HepG2 (cell line): Measurements from ENCODE around the gene ITGAE. TPM values are rescaled to one million over a fixed set of nuclear protein-coding genes. Genes with fewer than 3 reads are reported as not detected.

Experiments
- ATF7 ChIP-seq, 2 experiments: fragments of 450-650 bp in 1 of 2; sonication (generic) in 1 of 2; formaldehyde crosslinking in 1 of 2; IDR thresholded peaks; 2 replicates each; pipeline versions ENCODE4 v1.4.0 to v1.6.1; 2016 to 2020; ENCODE audit warnings: antibody characterized with exemption in 1 of 2, mild to moderate bottlenecking in 1 of 2, missing genetic modification reagents in 1 of 2
- DNMT1 ChIP-seq: sonication (generic); formaldehyde crosslinking; IDR thresholded peaks from 2 replicates; pipeline ENCODE4 v1.5.1; 2020; ENCODE audit warnings: mild to moderate bottlenecking, missing genetic modification reagents
- KAT8 ChIP-seq: IDR thresholded peaks from 2 replicates; pipeline ENCODE4 v1.6.1; 2016; ENCODE audit warnings: missing genetic modification reagents, missing compliant biosample characterization
- NFIC ChIP-seq: IDR thresholded peaks from 2 replicates; pipeline ENCODE4 v1.6.1; 2012; ENCODE audit warnings: mild to moderate bottlenecking, low read length, inconsistent platforms
- PHF8 ChIP-seq: sonication (generic); formaldehyde crosslinking; IDR thresholded peaks from 2 replicates; pipeline ENCODE4 v1.5.0; 2020; ENCODE audit warnings: missing genetic modification reagents
- POLR2A ChIP-seq, 2 experiments: IDR thresholded peaks; 2 replicates each; pipeline ENCODE4 v1.6.1; 2011; ENCODE audit warnings: low read depth in 2 of 2, low read length in 2 of 2, mild to moderate bottlenecking in 1 of 2, moderate library complexity in 1 of 2; ENCODE audit not compliant: insufficient read depth in 1 of 2
- RBM22 ChIP-seq: fragments of 200-400 bp; formaldehyde crosslinking; optimal IDR thresholded peaks from 2 replicates; pipeline ENCODE3; 2017; ENCODE audit warnings: mild to moderate bottlenecking, low read length, moderate library complexity
- SAP130 ChIP-seq: IDR thresholded peaks from 2 replicates; pipeline ENCODE4 v1.6.1; 2016; ENCODE audit warnings: low read depth
- SKI ChIP-seq: fragments of 450-650 bp; IDR thresholded peaks from one replicate; pipeline ENCODE4 v1.6.1; 2018; ENCODE audit warnings: mild to moderate bottlenecking; ENCODE audit not compliant: partially characterized antibody
- ZNF205 ChIP-seq: IDR thresholded peaks from 2 replicates; pipeline ENCODE4 v1.6.1; 2018; ENCODE audit warnings: missing biosample characterization, missing genetic modification reagents
- ZNF761 ChIP-seq: sonication (generic); formaldehyde crosslinking; conservative IDR thresholded peaks from 2 replicates; pipeline ENCODE4 v1.4.0; 2020; ENCODE audit warnings: mild to moderate bottlenecking, missing genetic modification reagents
- ZNF766 ChIP-seq: sonication (generic); formaldehyde crosslinking; IDR thresholded peaks from 2 replicates; pipeline ENCODE4 v1.5.0; 2020; ENCODE audit warnings: missing genetic modification reagents, borderline replicate concordance
- ZNF878 ChIP-seq: sonication (generic); formaldehyde crosslinking; IDR thresholded peaks from 2 replicates; pipeline ENCODE4 v1.8.1; 2023; ENCODE audit warnings: mild to moderate bottlenecking, missing genetic modification reagents, moderate library complexity
- polyA plus RNA-seq, 8 experiments: library from polyadenylated mRNA; depleted of rRNA in 3 of 8; stranded (reverse) in 7 of 8; unstranded in 1 of 8; fragments of >200 nt; fragmentation: Illumina TruSeq in 4 of 8; extraction: Trizol in 4 of 8; gene quantifications; 2 replicates each; pipeline versions ENCODE4 v1.2.1 to v1.2.3, GENCODE V29; 2011 to 2016; ENCODE audit warnings: low read depth in 4 of 8, missing spikeins in 1 of 8, mixed read lengths in 1 of 8; ENCODE audit not compliant: insufficient read depth in 1 of 8
- total RNA-seq, 5 experiments: library from RNA; depleted of rRNA; stranded (reverse); fragments of >200 nt; fragmentation: Illumina TruSeq; extraction: Trizol; gene quantifications; 2 replicates each; pipeline ENCODE4 v1.2.3, GENCODE V29; 2016; ENCODE audit warnings: low read depth in 1 of 5
- TF ChIP-seq, protein P1 (sequence below): IDR thresholded peaks from 2 replicates; pipeline ENCODE4 v1.6.1; 2016; ENCODE audit warnings: mild to moderate bottlenecking, missing biosample characterization, missing genetic modification reagents
- TF ChIP-seq, protein P2 (sequence below): sonication (generic); formaldehyde crosslinking; IDR thresholded peaks from 2 replicates; pipeline ENCODE4 v1.4.0; 2020; ENCODE audit warnings: mild to moderate bottlenecking, low read depth, missing genetic modification reagents
- TF ChIP-seq, protein P3 (sequence below), 2 experiments: sonication (generic) in 1 of 2; formaldehyde crosslinking in 1 of 2; IDR thresholded peaks; 2 replicates each; pipeline versions ENCODE4 v1.4.0 to v1.6.1; 2018 to 2020; ENCODE audit warnings: missing genetic modification reagents in 2 of 2, borderline replicate concordance in 1 of 2, low read depth in 1 of 2, mild to moderate bottlenecking in 1 of 2, missing biosample characterization in 1 of 2
- TF ChIP-seq, protein P4 (sequence below): sonication (generic); formaldehyde crosslinking; IDR thresholded peaks from 2 replicates; pipeline ENCODE4 v1.4.0; 2020; ENCODE audit warnings: mild to moderate bottlenecking, missing genetic modification reagents
- TF ChIP-seq, protein P5 (sequence below): sonication (generic); formaldehyde crosslinking; IDR thresholded peaks from 2 replicates; pipeline ENCODE4 v1.5.0; 2020; ENCODE audit warnings: mild to moderate bottlenecking, missing genetic modification reagents, moderate library complexity
- TF ChIP-seq, protein P6 (sequence below): sonication (generic); formaldehyde crosslinking; IDR thresholded peaks from 2 replicates; pipeline ENCODE4 v1.8.0; 2022; ENCODE audit warnings: missing genetic modification reagents, mild to moderate bottlenecking, moderate library complexity, borderline replicate concordance

ITGAE gene
- total and polyA plus RNA-seq, 2 of the 13 experiments (the other 11 are each of a cell fraction or from before 2014, with no cell fraction given), result 42.3 to 49.0 TPM

DNA sequence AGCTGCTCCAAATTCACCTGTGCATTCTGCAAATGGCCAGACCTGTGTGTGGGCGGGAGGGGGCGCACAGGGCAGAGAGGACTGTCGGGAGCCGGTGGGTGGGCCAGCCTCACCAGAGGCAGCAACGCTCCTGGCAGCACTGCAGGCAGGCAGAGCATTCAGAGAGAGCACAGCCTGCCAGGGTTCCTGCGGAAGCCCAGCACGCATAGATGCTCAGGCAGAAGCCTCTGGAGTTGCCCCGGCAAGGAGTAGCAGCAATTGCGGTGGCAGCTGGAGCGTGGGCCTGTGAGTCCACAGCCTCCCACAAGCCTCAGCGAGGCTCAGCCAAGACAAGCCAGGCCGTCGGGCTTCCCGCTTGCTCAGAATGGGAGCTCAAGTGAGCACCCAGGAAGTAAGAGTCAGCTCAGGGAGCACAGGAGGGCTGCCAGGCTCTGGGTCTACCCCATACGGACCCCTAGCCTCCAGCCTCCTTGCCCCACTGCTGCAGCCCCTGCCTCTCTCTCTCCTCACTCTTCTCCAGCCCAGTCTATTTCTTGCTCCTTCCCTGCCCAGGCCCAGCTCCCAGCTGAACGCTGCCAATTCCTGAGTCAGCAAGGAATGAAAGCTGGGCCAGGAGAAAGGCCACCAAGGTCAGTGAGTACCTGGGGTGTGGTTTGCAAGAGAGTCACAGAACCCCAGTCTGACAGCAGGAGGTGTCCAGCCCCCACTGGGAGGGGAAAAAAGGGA is 122.7 kb downstream of the ITGAE start (continued):
- TF ChIP-seq ATF7 (IDR thresholded peaks at IDR 0.05) (no peak), ATF7 (CRISPR knock-in tag; IDR thresholded peaks at IDR 0.05) (no peak), KAT8 (CRISPR knock-in tag) (0 out of 2 replicates have a peak, but pooled peaks have one; percentile 22), SKI (no peak), NFIC (no peak), ZNF766 (CRISPR knock-in tag) (no peak), DNMT1 (CRISPR knock-in tag) (no peak), SAP130 (CRISPR knock-in tag) (peak; percentile 42), PHF8 (CRISPR knock-in tag) (peak; percentile 53), ZNF205 (no peak), ZNF878 (CRISPR knock-in tag) (no peak), ZNF761 (CRISPR knock-in tag) (no peak), POLR2A (IDR thresholded peaks at IDR 0.05; ENCODE audit: insufficient read depth in 1 of 2, low read depth in 2 of 2, low read length in 2 of 2) (peak in 1 of 2 experiments; percentile 52; a peak in 1 of 4 replicates), RBM22 (no peak)
- TF ChIP-seq, protein P1, sequence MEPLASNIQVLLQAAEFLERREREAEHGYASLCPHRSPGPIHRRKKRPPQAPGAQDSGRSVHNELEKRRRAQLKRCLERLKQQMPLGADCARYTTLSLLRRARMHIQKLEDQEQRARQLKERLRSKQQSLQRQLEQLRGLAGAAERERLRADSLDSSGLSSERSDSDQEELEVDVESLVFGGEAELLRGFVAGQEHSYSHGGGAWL (CRISPR knock-in tag), result no peak
- TF ChIP-seq, protein P2, sequence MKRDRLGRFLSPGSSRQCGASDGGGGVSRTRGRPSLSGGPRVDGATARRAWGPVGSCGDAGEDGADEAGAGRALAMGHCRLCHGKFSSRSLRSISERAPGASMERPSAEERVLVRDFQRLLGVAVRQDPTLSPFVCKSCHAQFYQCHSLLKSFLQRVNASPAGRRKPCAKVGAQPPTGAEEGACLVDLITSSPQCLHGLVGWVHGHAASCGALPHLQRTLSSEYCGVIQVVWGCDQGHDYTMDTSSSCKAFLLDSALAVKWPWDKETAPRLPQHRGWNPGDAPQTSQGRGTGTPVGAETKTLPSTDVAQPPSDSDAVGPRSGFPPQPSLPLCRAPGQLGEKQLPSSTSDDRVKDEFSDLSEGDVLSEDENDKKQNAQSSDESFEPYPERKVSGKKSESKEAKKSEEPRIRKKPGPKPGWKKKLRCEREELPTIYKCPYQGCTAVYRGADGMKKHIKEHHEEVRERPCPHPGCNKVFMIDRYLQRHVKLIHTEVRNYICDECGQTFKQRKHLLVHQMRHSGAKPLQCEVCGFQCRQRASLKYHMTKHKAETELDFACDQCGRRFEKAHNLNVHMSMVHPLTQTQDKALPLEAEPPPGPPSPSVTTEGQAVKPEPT (CRISPR knock-in tag), result no peak
- TF ChIP-seq, protein P3, sequence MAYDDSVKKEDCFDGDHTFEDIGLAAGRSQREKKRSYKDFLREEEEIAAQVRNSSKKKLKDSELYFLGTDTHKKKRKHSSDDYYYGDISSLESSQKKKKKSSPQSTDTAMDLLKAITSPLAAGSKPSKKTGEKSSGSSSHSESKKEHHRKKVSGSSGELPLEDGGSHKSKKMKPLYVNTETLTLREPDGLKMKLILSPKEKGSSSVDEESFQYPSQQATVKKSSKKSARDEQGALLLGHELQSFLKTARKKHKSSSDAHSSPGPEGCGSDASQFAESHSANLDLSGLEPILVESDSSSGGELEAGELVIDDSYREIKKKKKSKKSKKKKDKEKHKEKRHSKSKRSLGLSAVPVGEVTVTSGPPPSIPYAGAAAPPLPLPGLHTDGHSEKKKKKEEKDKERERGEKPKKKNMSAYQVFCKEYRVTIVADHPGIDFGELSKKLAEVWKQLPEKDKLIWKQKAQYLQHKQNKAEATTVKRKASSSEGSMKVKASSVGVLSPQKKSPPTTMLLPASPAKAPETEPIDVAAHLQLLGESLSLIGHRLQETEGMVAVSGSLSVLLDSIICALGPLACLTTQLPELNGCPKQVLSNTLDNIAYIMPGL (CRISPR knock-in tag; IDR thresholded peaks at IDR 0.05; ENCODE audit: borderline replicate concordance in 1 of 2, low read depth in 1 of 2), result peak; percentile 38 to 62; a peak in 3 of 4 replicates
- TF ChIP-seq, protein P4, sequence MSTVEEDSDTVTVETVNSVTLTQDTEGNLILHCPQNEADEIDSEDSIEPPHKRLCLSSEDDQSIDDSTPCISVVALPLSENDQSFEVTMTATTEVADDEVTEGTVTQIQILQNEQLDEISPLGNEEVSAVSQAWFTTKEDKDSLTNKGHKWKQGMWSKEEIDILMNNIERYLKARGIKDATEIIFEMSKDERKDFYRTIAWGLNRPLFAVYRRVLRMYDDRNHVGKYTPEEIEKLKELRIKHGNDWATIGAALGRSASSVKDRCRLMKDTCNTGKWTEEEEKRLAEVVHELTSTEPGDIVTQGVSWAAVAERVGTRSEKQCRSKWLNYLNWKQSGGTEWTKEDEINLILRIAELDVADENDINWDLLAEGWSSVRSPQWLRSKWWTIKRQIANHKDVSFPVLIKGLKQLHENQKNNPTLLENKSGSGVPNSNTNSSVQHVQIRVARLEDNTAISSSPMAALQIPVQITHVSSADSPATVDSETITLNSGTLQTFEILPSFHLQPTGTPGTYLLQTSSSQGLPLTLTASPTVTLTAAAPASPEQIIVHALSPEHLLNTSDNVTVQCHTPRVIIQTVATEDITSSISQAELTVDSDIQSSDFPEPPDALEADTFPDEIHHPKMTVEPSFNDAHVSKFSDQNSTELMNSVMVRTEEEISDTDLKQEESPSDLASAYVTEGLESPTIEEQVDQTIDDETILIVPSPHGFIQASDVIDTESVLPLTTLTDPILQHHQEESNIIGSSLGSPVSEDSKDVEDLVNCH (CRISPR knock-in tag), result no peak
- TF ChIP-seq, protein P5, sequence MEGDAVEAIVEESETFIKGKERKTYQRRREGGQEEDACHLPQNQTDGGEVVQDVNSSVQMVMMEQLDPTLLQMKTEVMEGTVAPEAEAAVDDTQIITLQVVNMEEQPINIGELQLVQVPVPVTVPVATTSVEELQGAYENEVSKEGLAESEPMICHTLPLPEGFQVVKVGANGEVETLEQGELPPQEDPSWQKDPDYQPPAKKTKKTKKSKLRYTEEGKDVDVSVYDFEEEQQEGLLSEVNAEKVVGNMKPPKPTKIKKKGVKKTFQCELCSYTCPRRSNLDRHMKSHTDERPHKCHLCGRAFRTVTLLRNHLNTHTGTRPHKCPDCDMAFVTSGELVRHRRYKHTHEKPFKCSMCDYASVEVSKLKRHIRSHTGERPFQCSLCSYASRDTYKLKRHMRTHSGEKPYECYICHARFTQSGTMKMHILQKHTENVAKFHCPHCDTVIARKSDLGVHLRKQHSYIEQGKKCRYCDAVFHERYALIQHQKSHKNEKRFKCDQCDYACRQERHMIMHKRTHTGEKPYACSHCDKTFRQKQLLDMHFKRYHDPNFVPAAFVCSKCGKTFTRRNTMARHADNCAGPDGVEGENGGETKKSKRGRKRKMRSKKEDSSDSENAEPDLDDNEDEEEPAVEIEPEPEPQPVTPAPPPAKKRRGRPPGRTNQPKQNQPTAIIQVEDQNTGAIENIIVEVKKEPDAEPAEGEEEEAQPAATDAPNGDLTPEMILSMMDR (CRISPR knock-in tag), result peak; percentile 78
- TF ChIP-seq, protein P6, sequence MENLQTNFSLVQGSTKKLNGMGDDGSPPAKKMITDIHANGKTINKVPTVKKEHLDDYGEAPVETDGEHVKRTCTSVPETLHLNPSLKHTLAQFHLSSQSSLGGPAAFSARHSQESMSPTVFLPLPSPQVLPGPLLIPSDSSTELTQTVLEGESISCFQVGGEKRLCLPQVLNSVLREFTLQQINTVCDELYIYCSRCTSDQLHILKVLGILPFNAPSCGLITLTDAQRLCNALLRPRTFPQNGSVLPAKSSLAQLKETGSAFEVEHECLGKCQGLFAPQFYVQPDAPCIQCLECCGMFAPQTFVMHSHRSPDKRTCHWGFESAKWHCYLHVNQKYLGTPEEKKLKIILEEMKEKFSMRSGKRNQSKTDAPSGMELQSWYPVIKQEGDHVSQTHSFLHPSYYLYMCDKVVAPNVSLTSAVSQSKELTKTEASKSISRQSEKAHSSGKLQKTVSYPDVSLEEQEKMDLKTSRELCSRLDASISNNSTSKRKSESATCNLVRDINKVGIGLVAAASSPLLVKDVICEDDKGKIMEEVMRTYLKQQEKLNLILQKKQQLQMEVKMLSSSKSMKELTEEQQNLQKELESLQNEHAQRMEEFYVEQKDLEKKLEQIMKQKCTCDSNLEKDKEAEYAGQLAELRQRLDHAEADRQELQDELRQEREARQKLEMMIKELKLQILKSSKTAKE (CRISPR knock-in tag), result no peak
